NCI-H146 (cell line): Measurements from ENCODE around the gene TMEM45A.

Experiments used
- DNase-seq: peaks from one replicate; lab custom pipeline; 2025; lab: John Stamatoyannopoulos, UW

Gene TMEM45A

GRCh38 chr3:100615684-100616083 is 123.3 kb downstream of the TMEM45A start:
- DNase-seq = no peak

GRCh38 chr3:100621251-100621650 is 128.8 kb downstream of the TMEM45A start:
- DNase-seq = no peak
